Activated CD4-positive, alpha-beta T cell treated with anti-CD3 and anti-CD28 coated beads, Interleukin-2, amount 50 U/mL, for 1 hour (primary cell): Measurements from ENCODE around the gene CCDC146.

Experiments
- DNase-seq: peaks from one replicate; pipeline ENCODE4 v3.0.0-alpha.2; 2020

CCDC146 gene

DNA sequence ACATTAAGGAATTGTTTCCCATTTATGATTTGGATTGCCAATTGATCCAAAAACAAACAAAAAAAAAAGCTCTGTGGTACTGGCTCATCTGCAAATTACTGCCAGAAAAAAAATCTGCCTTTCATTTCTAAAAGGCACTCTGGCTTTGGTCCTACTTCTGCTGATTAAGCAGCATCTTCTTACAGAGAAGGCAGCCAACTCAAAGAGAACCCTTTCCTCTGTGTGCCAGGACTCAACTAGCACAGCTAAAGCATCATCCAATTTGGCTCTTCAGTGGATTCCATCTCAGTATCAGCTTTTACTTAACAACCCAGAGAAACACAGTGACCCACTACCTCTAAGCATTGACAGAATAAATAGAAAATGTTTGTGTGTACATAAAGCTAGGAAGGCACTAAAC is 213.2 kb downstream of the CCDC146 start:
- no peak for DNase-seq

GRCh38 chr7:77337456-77337990 is 215.1 kb downstream of the CCDC146 start:
- no peak for DNase-seq

GRCh38 chr7:77338260-77338659 is 215.8 kb downstream of the CCDC146 start:
- no peak for DNase-seq

GRCh38 chr7:77338883-77339629 is 216.6 kb downstream of the CCDC146 start:
- DNase-seq: no peak

- no peak for DNase-seq
Observed at GRCh38 chr7:77339726-77340125, 217.3 kb downstream of the CCDC146 start.
